CD4-positive, alpha-beta T cell treated with Interleukin-4 for 1 hour (primary cell): ENCODE measurements around the gene PHACTR1.
A peak's percentile ranks its signal among the peaks of the same experiment; 100 is the strongest.

Source experiments
- DNase-seq, 2 donors: peaks; one replicate each; pipeline ENCODE4 v3.0.0-alpha.2; 2020 to 2022

The PHACTR1 gene

GRCh38 chr6:13044390-13044789 is 327.8 kb downstream of the PHACTR1 start:
- DNase-seq, result peak in 1 of 2 donors; percentile 44

- no peak for DNase-seq
Measured at GRCh38 chr6:13044896-13045295, 328.3 kb downstream of the PHACTR1 start.

GRCh38 chr6:13045676-13046075 is 329.1 kb downstream of the PHACTR1 start:
- no peak for DNase-seq

GRCh38 chr6:13046084-13046483 is 329.5 kb downstream of the PHACTR1 start:
- no peak for DNase-seq

GRCh38 chr6:13048113-13048512 is 331.5 kb downstream of the PHACTR1 start:
- no peak for DNase-seq

- DNase-seq, result no peak
Measured at GRCh38 chr6:13049666-13050254, 333.2 kb downstream of the PHACTR1 start.

GRCh38 chr6:13053006-13053461 is 336.5 kb downstream of the PHACTR1 start:
- no peak for DNase-seq

- no peak for DNase-seq
Measured at GRCh38 chr6:13058051-13058450, 341.5 kb downstream of the PHACTR1 start.

GRCh38 chr6:13059026-13059425 is 342.5 kb downstream of the PHACTR1 start:
- no peak for DNase-seq

GRCh38 chr6:13063300-13063918 is 346.8 kb downstream of the PHACTR1 start:
- no peak for DNase-seq

- no peak for DNase-seq
Measured at GRCh38 chr6:13065581-13065980, 349.0 kb downstream of the PHACTR1 start.

GRCh38 chr6:13066050-13066449 is 349.5 kb downstream of the PHACTR1 start:
- DNase-seq, result no peak

- DNase-seq, result no peak
Measured at GRCh38 chr6:13066820-13067219, 350.3 kb downstream of the PHACTR1 start.

GRCh38 chr6:13068586-13069210 is 352.1 kb downstream of the PHACTR1 start:
- DNase-seq, result no peak

GRCh38 chr6:13071550-13072345 is 355.2 kb downstream of the PHACTR1 start:
- DNase-seq, result no peak

- DNase-seq, result no peak
Measured at GRCh38 chr6:13072686-13073347, 356.2 kb downstream of the PHACTR1 start.

GRCh38 chr6:13074415-13075140 is 358.0 kb downstream of the PHACTR1 start:
- no peak for DNase-seq

GRCh38 chr6:13075141-13075845 is 358.7 kb downstream of the PHACTR1 start:
- DNase-seq, result no peak

GRCh38 chr6:13076575-13076974 is 360.0 kb downstream of the PHACTR1 start:
- DNase-seq, result no peak

GRCh38 chr6:13077117-13077516 is 360.6 kb downstream of the PHACTR1 start:
- no peak for DNase-seq

GRCh38 chr6:13079096-13079723 is 362.6 kb downstream of the PHACTR1 start:
- no peak for DNase-seq
